Measurements from ENCODE around the gene GPR18. TPM values are rescaled to one million over a fixed set of nuclear protein-coding genes. Genes with fewer than 3 reads are reported as not detected.

The GPR18 gene
- polyA plus RNA-seq (2014; cell fraction: cytosol; rRNA removed) = not detected in 2 replicates
- not detected in 2 replicates for polyA plus RNA-seq (2014; cell fraction: nucleus; rRNA removed)

GRCh38 chr13:99258210-99258860 lies at the start of gene GPR18:
TSS of gene GPR18 (minus strand) at chr13:99258379. CDS start at chr13:99255872, 2,507 bp downstream.
- no peak for DNase-seq (ENCODE audit: low spot score)

- no peak for DNase-seq (ENCODE audit: low spot score)
Measured at GRCh38 chr13:99307648-99308339, 49.6 kb upstream of the GPR18 start.

- no peak for DNase-seq (ENCODE audit: low spot score)
Measured at GRCh38 chr13:99307247-99307646, 49.1 kb upstream of the GPR18 start, which contains the start of gene GPR183. TSS of gene GPR183 (minus strand) at chr13:99307399. CDS start at chr13:99296145, 11,254 bp downstream.

- no peak for DNase-seq (ENCODE audit: low spot score)
Measured at GRCh38 chr13:99305566-99305965, 47.4 kb upstream of the GPR18 start.

GRCh38 chr13:99305158-99305557 lies 47.0 kb upstream of the GPR18 start:
- no peak for DNase-seq (ENCODE audit: low spot score)

- no peak for DNase-seq (ENCODE audit: low spot score)
Measured at GRCh38 chr13:99304541-99304940, 46.4 kb upstream of the GPR18 start.

- no peak for DNase-seq (ENCODE audit: low spot score)
Measured at GRCh38 chr13:99303863-99304521, 45.8 kb upstream of the GPR18 start.

GRCh38 chr13:99302637-99303505 lies 44.7 kb upstream of the GPR18 start:
- DNase-seq (ENCODE audit: low spot score) = no peak

GRCh38 chr13:99301913-99302636 lies 43.9 kb upstream of the GPR18 start:
- DNase-seq (ENCODE audit: low spot score) = no peak

GRCh38 chr13:99301056-99301838 lies 43.1 kb upstream of the GPR18 start:
- DNase-seq (ENCODE audit: low spot score) = no peak

- no peak for DNase-seq (ENCODE audit: low spot score)
Measured at GRCh38 chr13:99299920-99300341, 41.8 kb upstream of the GPR18 start.

GRCh38 chr13:99299256-99299919 lies 41.2 kb upstream of the GPR18 start:
- DNase-seq (ENCODE audit: low spot score) = no peak

GRCh38 chr13:99298056-99298455 lies 39.9 kb upstream of the GPR18 start:
- DNase-seq (ENCODE audit: low spot score) = no peak

GRCh38 chr13:99297331-99297730 lies 39.2 kb upstream of the GPR18 start:
- DNase-seq (ENCODE audit: low spot score) = no peak

- no peak for DNase-seq (ENCODE audit: low spot score)
Measured at GRCh38 chr13:99296398-99296797, 38.2 kb upstream of the GPR18 start.

GRCh38 chr13:99295488-99296252 lies 37.5 kb upstream of the GPR18 start:
- no peak for DNase-seq (ENCODE audit: low spot score)

- no peak for DNase-seq (ENCODE audit: low spot score)
Measured at GRCh38 chr13:99294958-99295357, 36.8 kb upstream of the GPR18 start.

- no peak for DNase-seq (ENCODE audit: low spot score)
Measured at GRCh38 chr13:99294198-99294597, 36.0 kb upstream of the GPR18 start.

- DNase-seq (ENCODE audit: low spot score) = no peak
Measured at GRCh38 chr13:99293178-99293577, 35.0 kb upstream of the GPR18 start.

Data from SK-N-DZ (cell line).